ENCODE data around the gene SZT2.

Gene SZT2

GRCh38 chr1:43389326-43390313 lies at the start of gene SZT2, which contains the start of gene MED8:
TSS of gene SZT2 (plus strand) at chr1:43389899. CDS start at chr1:43389969, 70 bp downstream.
TSS of gene MED8 (minus strand) at chr1:43389800. CDS start at chr1:43389764, 36 bp downstream.
- peak; percentile 93 to 98 for DNase-seq

- no peak for DNase-seq
Observed at GRCh38 chr1:43340559-43340958, 49.1 kb upstream of the SZT2 start.

- no peak for DNase-seq
Observed at GRCh38 chr1:43344267-43344850, 45.3 kb upstream of the SZT2 start.

GRCh38 chr1:43345120-43345519 lies 44.6 kb upstream of the SZT2 start:
- no peak for DNase-seq

- no peak for DNase-seq
Observed at GRCh38 chr1:43346636-43347035, 43.1 kb upstream of the SZT2 start.

GRCh38 chr1:43348343-43348808 lies 41.3 kb upstream of the SZT2 start:
- DNase-seq: no peak

GRCh38 chr1:43348809-43349593 lies 40.7 kb upstream of the SZT2 start:
- no peak for DNase-seq

GRCh38 chr1:43349594-43350306 lies 39.9 kb upstream of the SZT2 start:
- DNase-seq: no peak

- DNase-seq: no peak
Observed at GRCh38 chr1:43350976-43351375, 38.7 kb upstream of the SZT2 start.

- DNase-seq: no peak
Observed at GRCh38 chr1:43351421-43352350, 38.0 kb upstream of the SZT2 start.

- DNase-seq: no peak
Observed at GRCh38 chr1:43352351-43352705, 37.4 kb upstream of the SZT2 start.

GRCh38 chr1:43352881-43353280 lies 36.8 kb upstream of the SZT2 start:
- no peak for DNase-seq

- no peak for DNase-seq
Observed at GRCh38 chr1:43354471-43354870, 35.2 kb upstream of the SZT2 start.

GRCh38 chr1:43354936-43355335 lies 34.8 kb upstream of the SZT2 start:
- no peak for DNase-seq

- DNase-seq: no peak
Observed at GRCh38 chr1:43357251-43357650, 32.4 kb upstream of the SZT2 start.

- no peak for DNase-seq
Observed at GRCh38 chr1:43358121-43358745, 31.5 kb upstream of the SZT2 start.

GRCh38 chr1:43358746-43359693 lies 30.7 kb upstream of the SZT2 start, which contains the start of gene CDC20:
TSS of gene CDC20 (plus strand) at chr1:43358981. CDS start at chr1:43359216, 235 bp downstream.
- peak; percentile 98 to 100 for DNase-seq

GRCh38 chr1:43359696-43360095 lies 30.0 kb upstream of the SZT2 start:
- no peak for DNase-seq

GRCh38 chr1:43360616-43361015 lies 29.1 kb upstream of the SZT2 start:
- no peak for DNase-seq
